Measurements from ENCODE around the gene KLK3.

- no peak for TF ChIP-seq CTCF (conservative IDR thresholded peaks at IDR 0.05; ENCODE audit: low read depth, low read length)
- no peak for TF ChIP-seq RFX5 (IDR thresholded peaks at IDR 0.05; ENCODE audit: low read depth, low read length)
- TF ChIP-seq SMC3 (IDR thresholded peaks at IDR 0.05; ENCODE audit: low read depth, low read length) = no peak
- TF ChIP-seq CHD1 (IDR thresholded peaks at IDR 0.05; ENCODE audit: low read depth, low read length) = no peak
- TF ChIP-seq POLR2A (IDR thresholded peaks at IDR 0.05; ENCODE audit: low read depth, low read length) = no peak
- TF ChIP-seq BHLHE40 (IDR thresholded peaks at IDR 0.05; ENCODE audit: low read depth, low read length) = no peak
- TF ChIP-seq MAFK (IDR thresholded peaks at IDR 0.05; ENCODE audit: low read depth, low read length) = no peak
- no peak for TF ChIP-seq ELK1 (IDR thresholded peaks at IDR 0.05; ENCODE audit: borderline replicate concordance, low read depth, low read length)
- no peak for TF ChIP-seq RCOR1 (IDR thresholded peaks at IDR 0.05; ENCODE audit: insufficient replicate concordance, low read length)
- TF ChIP-seq MXI1 (IDR thresholded peaks at IDR 0.05; ENCODE audit: borderline replicate concordance, low read depth, low read length) = no peak
Measured at GRCh38 chr19:50861496-50862286, 7.0 kb downstream of the KLK3 start.
